ENCODE measurements around the gene REXO1. TPM values are rescaled to one million over a fixed set of nuclear protein-coding genes. Genes with fewer than 3 reads are reported as not detected.

Gene REXO1
- total and polyA plus RNA-seq, 8 donors: 16.9 to 30.8 (median 24.4) TPM

DNA sequence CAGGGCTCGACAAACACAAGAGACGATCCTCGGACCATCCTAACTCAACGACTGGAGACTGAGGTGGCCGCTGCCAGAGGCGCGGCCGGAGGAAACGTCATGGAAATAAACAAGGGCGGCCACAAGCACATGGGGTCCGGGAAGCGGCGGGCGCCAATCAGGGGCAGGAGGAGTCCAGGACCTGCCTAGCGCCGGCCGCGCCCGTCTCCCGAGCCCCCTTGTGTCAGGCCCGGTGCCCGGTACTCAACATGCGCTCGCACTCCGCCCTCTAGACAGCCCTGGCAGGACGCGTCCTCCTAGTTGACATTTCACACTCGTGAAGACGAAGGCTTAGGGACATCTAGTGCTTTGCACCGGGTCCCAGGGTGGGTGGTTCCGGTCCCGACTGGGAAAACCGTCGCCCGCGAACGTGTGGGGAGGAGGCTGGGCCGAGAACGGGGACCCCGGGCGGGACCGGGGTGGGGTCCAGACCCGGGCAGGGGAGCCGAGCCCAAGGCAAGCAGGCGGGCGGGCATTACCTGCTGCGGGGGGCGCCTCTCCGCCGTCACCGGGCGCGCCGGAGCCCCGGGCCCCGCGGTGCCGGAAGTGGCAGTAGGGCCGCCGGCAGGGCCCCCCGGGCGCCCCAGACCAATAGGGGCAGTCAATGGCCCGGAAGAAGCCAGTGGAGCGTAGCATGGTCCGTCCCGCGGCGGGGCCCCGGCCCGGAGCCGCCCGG is 442 bp downstream of the REXO1 start:
- Histone ChIP-seq H3K27ac (peak overlapping the region; percentile 99), H3K4me1 (peaks cover 16 to 70% of the 10 kb centered on the region in 2 donors), H3K27me3 (no peaks in the 10 kb centered on the region), H3K9me3 (no peaks in the 10 kb centered on the region), H3K36me3 (peaks cover 0 to 23% of the 10 kb centered on the region in 2 donors), H3K4me3 (peak overlapping the region; percentile 97 to 100)
- ATAC-seq (no peak), DNase-seq (peak in 1 of 4 donors; percentile 85)
- TF ChIP-seq, protein P1, sequence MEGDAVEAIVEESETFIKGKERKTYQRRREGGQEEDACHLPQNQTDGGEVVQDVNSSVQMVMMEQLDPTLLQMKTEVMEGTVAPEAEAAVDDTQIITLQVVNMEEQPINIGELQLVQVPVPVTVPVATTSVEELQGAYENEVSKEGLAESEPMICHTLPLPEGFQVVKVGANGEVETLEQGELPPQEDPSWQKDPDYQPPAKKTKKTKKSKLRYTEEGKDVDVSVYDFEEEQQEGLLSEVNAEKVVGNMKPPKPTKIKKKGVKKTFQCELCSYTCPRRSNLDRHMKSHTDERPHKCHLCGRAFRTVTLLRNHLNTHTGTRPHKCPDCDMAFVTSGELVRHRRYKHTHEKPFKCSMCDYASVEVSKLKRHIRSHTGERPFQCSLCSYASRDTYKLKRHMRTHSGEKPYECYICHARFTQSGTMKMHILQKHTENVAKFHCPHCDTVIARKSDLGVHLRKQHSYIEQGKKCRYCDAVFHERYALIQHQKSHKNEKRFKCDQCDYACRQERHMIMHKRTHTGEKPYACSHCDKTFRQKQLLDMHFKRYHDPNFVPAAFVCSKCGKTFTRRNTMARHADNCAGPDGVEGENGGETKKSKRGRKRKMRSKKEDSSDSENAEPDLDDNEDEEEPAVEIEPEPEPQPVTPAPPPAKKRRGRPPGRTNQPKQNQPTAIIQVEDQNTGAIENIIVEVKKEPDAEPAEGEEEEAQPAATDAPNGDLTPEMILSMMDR (IDR thresholded peaks at IDR 0.05): no peak
- intact Hi-C loops (cut with DNase I): no loop called here

DNA sequence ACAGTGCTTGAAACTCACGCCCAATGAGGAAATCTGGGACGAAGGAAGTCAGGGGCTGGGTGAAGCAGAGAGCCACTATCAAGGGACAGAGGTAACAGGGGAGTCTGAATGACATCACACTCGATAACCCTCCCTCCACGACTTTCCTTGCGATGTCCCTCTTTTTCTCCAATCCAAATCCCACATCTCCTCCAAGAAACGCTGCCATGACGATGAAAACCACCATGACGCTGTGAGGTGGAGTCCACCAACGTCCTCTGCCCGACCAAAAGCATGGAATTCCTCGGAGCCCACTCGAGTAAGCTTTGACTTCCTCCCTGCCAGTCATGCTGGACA is 967 bp downstream of the REXO1 start:
- TF ChIP-seq, protein P1 (IDR thresholded peaks at IDR 0.05): no peak

DNA sequence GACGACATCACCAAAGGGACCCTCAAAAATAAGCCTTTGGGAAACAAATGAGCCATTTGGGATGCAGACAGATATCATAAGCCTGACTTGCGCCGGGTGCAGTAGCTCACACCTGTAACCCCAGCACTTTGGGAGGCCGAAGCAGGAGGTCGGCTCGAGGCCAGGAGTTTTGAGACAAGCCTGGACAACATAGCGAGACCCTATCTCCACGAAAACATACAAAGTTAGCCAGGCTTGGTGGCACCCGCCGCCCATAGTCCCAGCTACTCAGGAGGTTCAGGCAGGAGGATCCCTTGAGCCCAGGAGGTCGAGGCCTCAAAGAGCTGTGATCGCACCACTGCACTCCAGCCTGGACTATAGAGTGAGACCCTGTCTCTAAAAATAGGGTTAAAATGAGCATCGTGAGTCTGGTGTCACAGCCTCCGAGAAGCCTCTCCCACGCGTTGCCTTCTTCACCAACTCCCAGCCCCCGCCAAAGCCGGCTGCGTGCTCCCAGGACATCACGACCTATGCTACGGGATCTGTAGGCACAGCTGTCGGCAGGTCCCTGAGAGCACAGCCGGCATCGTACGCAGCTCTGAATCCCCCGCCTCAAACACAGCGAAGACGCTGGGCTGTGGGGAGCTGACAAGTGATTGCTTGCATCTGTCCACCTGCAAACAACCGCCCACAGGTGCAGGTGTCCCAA is 1.6 kb downstream of the REXO1 start:
- peaks cover 0 to 23% of the 10 kb centered on the region in 2 donors for H3K36me3 ChIP-seq
- peak in 1 of 4 donors; percentile 68 for DNase-seq
- H3K4me1 ChIP-seq: peaks cover 16 to 70% of the 10 kb centered on the region in 2 donors
- no peaks in the 10 kb centered on the region for H3K27me3 ChIP-seq
- H3K9me3 ChIP-seq: no peaks in the 10 kb centered on the region
- TF ChIP-seq, protein P1 (IDR thresholded peaks at IDR 0.05): no peak
- ATAC-seq: no peak
- H3K4me3 ChIP-seq: peak overlapping the region in 1 of 2 donors; percentile 100
- peak overlapping the region in 1 of 2 donors; percentile 99 for H3K27ac ChIP-seq
- intact Hi-C loops (cut with DNase I): no loop called here

More for the DNA sequence above, 967 bp downstream of the REXO1 start:
- H3K36me3 ChIP-seq: peaks cover 0 to 23% of the 10 kb centered on the region in 2 donors
- H3K4me3 ChIP-seq: peak overlapping the region; percentile 97 to 100
- no peak for ATAC-seq
- H3K9me3 ChIP-seq: no peaks in the 10 kb centered on the region
- peaks cover 16 to 70% of the 10 kb centered on the region in 2 donors for H3K4me1 ChIP-seq
- peak overlapping the region; percentile 99 for H3K27ac ChIP-seq
- no peak for DNase-seq
- H3K27me3 ChIP-seq: no peaks in the 10 kb centered on the region
- intact Hi-C loops (cut with DNase I): no loop called here

DNA sequence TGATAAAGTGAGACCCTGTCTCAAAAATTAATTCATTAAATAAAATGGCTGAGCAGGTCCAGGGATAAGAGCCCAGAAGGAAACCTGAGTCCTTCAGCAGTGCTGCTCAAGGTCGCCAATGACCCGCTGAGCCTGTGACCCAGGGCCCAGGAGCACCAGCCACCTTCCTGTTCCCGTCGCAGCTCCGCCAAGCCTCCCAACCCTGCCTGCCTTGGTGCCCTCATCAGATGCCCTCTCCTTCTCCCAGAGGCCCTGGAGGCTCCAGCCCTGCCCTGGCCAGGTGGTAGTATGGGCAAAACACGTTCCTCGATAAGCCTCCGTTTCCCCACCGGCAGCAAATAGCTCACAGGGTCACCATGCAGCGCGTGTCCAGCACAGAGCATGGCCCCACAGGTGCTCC is 2.6 kb downstream of the REXO1 start:
- Histone ChIP-seq H3K27ac (no peak overlapping the region), H3K4me3 (no peak overlapping the region), H3K36me3 (peaks cover 0 to 23% of the 10 kb centered on the region in 2 donors), H3K27me3 (no peaks in the 10 kb centered on the region), H3K9me3 (no peaks in the 10 kb centered on the region), H3K4me1 (peaks cover 16 to 78% of the 10 kb centered on the region in 2 donors)
- TF ChIP-seq, protein P1 (IDR thresholded peaks at IDR 0.05): no peak
- ATAC-seq (no peak), DNase-seq (peak in 1 of 4 donors; percentile 57)
- intact Hi-C loops (cut with DNase I): no loop called here

DNA sequence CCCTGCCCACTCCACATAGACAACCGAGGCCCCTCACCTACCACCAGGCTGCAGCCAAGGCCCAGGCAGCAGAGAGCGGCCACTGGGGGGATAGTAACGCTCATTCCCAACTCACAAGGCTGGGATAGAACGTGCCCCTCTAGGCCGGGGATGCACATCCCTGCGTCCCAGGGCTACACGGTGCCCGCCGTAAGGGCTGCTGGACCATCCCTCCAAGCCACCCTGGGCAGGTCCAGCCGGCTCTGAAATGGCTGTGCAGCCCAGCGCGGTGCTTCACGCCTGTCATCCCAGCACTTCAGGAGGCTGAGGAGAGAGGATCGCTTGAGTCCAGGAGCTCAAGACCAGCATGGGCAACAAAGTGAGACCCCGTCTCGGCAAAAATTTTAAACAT is 3.2 kb downstream of the REXO1 start:
- H3K9me3 ChIP-seq: no peaks in the 10 kb centered on the region
- peaks cover 0 to 23% of the 10 kb centered on the region in 2 donors for H3K36me3 ChIP-seq
- DNase-seq: no peak
- no peak overlapping the region for H3K27ac ChIP-seq
- no peak for ATAC-seq
- TF ChIP-seq, protein P1 (IDR thresholded peaks at IDR 0.05): no peak
- H3K4me1 ChIP-seq: peaks cover 16 to 83% of the 10 kb centered on the region in 2 donors
- no peaks in the 10 kb centered on the region for H3K27me3 ChIP-seq
- no peak overlapping the region for H3K4me3 ChIP-seq
- intact Hi-C loops (cut with DNase I): no loop called here

All from left lung (tissue), 10 donors.